ENCODE results near the gene CCM2L. TPM values are rescaled to one million over a fixed set of nuclear protein-coding genes. Genes with fewer than 3 reads are reported as not detected.

Gene CCM2L
- total RNA-seq, 1 donor from 2014 or later, result not detected

DNA sequence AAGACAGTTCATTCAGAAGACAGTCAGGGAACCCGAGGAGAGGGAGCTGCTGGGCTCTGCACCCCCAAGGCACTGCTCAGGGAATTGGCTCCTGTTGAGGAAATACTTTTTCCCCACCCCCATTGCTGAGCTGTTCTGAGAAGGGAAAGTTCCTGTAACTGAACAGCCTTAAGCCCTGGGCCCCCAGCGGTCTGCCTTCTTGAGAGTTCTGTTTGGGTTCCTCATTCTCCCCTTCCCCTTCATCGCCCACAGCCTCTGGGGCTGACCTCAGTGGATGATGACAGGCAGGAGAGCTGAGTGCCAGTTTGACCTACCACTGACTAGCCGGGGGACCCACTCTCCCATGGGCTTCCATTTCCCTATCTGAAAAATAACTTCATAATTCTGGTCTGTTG lies 52.5 kb downstream of the CCM2L start:
- Mint-ChIP-seq H3K4me3 (ENCODE audit: unreplicated experiment) (no peak overlapping the region), H3K9me3 (ENCODE audit: low read depth) (no peaks in the 10 kb centered on the region), H3K27me3 (ENCODE audit: low read depth) (peaks cover 51% of the 10 kb centered on the region), H3K36me3 (ENCODE audit: low read depth) (no peaks in the 10 kb centered on the region), H3K4me1 (ENCODE audit: low read depth) (peaks cover 14% of the 10 kb centered on the region), H3K27ac (ENCODE audit: unreplicated experiment) (no peak overlapping the region)
- no peak for DNase-seq (ENCODE audit: low spot score)
- TF ChIP-seq, protein P1, sequence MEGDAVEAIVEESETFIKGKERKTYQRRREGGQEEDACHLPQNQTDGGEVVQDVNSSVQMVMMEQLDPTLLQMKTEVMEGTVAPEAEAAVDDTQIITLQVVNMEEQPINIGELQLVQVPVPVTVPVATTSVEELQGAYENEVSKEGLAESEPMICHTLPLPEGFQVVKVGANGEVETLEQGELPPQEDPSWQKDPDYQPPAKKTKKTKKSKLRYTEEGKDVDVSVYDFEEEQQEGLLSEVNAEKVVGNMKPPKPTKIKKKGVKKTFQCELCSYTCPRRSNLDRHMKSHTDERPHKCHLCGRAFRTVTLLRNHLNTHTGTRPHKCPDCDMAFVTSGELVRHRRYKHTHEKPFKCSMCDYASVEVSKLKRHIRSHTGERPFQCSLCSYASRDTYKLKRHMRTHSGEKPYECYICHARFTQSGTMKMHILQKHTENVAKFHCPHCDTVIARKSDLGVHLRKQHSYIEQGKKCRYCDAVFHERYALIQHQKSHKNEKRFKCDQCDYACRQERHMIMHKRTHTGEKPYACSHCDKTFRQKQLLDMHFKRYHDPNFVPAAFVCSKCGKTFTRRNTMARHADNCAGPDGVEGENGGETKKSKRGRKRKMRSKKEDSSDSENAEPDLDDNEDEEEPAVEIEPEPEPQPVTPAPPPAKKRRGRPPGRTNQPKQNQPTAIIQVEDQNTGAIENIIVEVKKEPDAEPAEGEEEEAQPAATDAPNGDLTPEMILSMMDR (IDR thresholded peaks at IDR 0.05), result no peak

DNA sequence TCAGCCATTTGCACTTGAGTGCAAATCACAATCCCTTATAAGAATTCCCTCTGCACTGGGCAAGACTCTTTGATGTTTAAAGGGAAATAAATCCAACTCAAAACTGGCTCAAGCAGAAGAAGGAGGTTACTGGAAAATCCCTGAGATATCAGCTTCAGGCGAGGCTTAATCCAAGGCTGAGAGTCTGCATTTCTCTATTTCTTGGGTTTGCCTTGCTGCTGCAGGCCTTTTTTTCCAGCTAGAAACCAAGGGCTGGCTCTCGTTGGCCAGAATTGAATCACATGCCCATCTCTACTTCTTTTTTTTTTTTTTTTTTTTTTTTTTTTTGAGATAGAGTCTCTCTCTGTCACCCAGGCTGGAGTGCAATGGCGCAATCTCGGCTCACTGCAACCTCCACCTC lies 53.5 kb downstream of the CCM2L start:
- no peaks in the 10 kb centered on the region for H3K36me3 Mint-ChIP-seq (ENCODE audit: low read depth)
- DNase-seq (ENCODE audit: low spot score), result no peak
- H3K4me1 Mint-ChIP-seq (ENCODE audit: low read depth), result peaks cover 14% of the 10 kb centered on the region
- TF ChIP-seq, protein P1 (IDR thresholded peaks at IDR 0.05), result no peak
- H3K27me3 Mint-ChIP-seq (ENCODE audit: low read depth), result peaks cover 44% of the 10 kb centered on the region
- no peaks in the 10 kb centered on the region for H3K9me3 Mint-ChIP-seq (ENCODE audit: low read depth)
- H3K27ac Mint-ChIP-seq (ENCODE audit: unreplicated experiment), result no peak overlapping the region
- no peak overlapping the region for H3K4me3 Mint-ChIP-seq (ENCODE audit: unreplicated experiment)

DNA sequence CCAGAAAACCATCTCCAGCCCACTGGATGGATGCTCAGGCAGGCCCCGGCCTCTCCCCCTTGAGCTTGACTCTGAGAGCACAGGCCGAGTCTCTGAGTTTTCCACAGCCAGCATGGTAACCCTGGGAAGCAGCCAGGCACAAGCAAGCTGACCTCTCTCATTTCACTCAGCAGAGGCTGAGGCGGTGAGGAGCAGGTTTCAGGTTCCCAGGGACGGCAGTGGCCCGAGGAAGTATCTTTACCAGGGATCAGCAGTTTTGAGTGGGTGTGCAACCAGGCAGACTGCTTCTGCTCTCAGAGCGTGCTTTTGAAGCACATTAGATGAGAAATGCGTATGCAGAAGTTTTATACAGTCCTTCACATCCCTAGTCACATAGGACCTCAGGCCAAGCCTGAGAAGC lies 54.4 kb downstream of the CCM2L start:
- H3K27me3 Mint-ChIP-seq (ENCODE audit: low read depth), result peaks cover 34% of the 10 kb centered on the region
- H3K27ac Mint-ChIP-seq (ENCODE audit: unreplicated experiment), result no peak overlapping the region
- TF ChIP-seq, protein P1 (IDR thresholded peaks at IDR 0.05), result no peak

DNA sequence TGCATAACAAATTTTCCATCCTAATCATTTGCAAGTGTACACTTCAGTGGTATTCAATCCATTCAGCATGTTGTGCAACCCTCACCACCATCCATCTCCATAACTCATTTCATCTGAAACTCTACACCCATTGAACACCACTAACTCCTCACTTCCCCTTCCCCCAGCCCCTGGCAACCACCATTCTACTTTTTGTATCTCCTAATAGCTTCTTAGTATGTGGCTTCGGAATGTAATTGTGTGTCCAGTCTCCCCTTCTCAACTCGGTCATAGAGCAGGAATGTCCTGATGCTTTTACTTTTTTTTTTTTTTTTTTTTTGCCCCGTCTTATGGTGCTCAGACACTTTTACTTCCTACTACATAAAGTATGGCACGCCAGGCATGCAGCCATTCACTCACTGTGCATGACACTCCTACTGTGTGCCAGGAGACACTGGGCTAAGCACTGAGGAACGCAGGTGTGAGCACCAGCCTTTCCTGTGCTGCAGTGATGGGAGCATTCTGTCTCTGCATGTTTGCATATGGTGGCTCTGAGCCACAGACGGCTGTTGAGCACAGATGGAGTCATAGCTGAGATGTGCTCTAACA lies 57.1 kb downstream of the CCM2L start:
- peaks cover 10% of the 10 kb centered on the region for H3K27me3 Mint-ChIP-seq (ENCODE audit: low read depth)
- TF ChIP-seq, protein P1 (IDR thresholded peaks at IDR 0.05), result no peak
- H3K36me3 Mint-ChIP-seq (ENCODE audit: low read depth), result no peaks in the 10 kb centered on the region
- H3K9me3 Mint-ChIP-seq (ENCODE audit: low read depth), result no peaks in the 10 kb centered on the region
- DNase-seq (ENCODE audit: low spot score), result no peak
- H3K4me1 Mint-ChIP-seq (ENCODE audit: low read depth), result peaks cover 18% of the 10 kb centered on the region
- H3K4me3 Mint-ChIP-seq (ENCODE audit: unreplicated experiment), result no peak overlapping the region
- H3K27ac Mint-ChIP-seq (ENCODE audit: unreplicated experiment), result peak overlapping the region; percentile 89

More for the DNA sequence above, 54.4 kb downstream of the CCM2L start:
- DNase-seq (ENCODE audit: low spot score), result no peak
- no peaks in the 10 kb centered on the region for H3K9me3 Mint-ChIP-seq (ENCODE audit: low read depth)
- H3K36me3 Mint-ChIP-seq (ENCODE audit: low read depth), result no peaks in the 10 kb centered on the region
- peaks cover 20% of the 10 kb centered on the region for H3K4me1 Mint-ChIP-seq (ENCODE audit: low read depth)
- no peak overlapping the region for H3K4me3 Mint-ChIP-seq (ENCODE audit: unreplicated experiment)

DNA sequence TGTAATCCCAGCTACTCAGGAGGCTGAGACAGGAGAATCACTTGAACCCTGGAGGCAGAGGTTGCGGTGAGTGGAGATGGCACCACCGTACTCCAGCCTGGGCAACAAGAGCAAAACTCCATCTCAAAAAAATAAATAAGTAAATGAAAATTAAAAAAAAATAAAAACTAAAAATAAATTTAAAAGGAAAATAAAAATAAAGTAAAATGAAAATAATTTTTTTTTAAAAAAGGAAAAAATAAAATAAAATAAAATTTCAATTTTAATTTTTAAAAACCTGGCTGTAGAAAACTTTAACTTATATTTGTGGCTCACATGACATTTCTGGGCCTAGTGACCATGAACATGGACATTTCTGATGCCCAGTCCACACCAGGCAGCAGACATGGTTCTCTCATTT lies 57.9 kb downstream of the CCM2L start:
- Mint-ChIP-seq H3K4me1 (ENCODE audit: low read depth) (peaks cover 18% of the 10 kb centered on the region), H3K9me3 (ENCODE audit: low read depth) (no peaks in the 10 kb centered on the region), H3K36me3 (ENCODE audit: low read depth) (no peaks in the 10 kb centered on the region), H3K27me3 (ENCODE audit: low read depth) (peaks cover 7% of the 10 kb centered on the region), H3K4me3 (ENCODE audit: unreplicated experiment) (no peak overlapping the region), H3K27ac (ENCODE audit: unreplicated experiment) (peak overlapping the region; percentile 57)
- no peak for DNase-seq (ENCODE audit: low spot score)
- TF ChIP-seq, protein P1 (IDR thresholded peaks at IDR 0.05), result no peak

Measured in chondrocyte (in vitro differentiated cells).